Epithelial cell of proximal tubule (primary cell): ENCODE data around the gene EIPR1. TPM values are rescaled to one million over a fixed set of nuclear protein-coding genes. Genes with fewer than 3 reads are reported as not detected.

Experiments used
- DNase-seq: peaks from one replicate; pipeline ENCODE4 v3.0.0-alpha.2; 2011; ENCODE audit warnings: low read depth
- H3K4me3 ChIP-seq: 2 replicates; pipeline ENCODE4 v1.5.1; 2011; ENCODE audit warnings: low read depth, mild to moderate bottlenecking, low read length
- CTCF ChIP-seq: conservative IDR thresholded peaks from 2 replicates; pipeline ENCODE4 v1.5.1; 2012; ENCODE audit warnings: low read depth, mild to moderate bottlenecking, low read length
- total RNA-seq: library from RNA; depleted of rRNA; stranded (reverse); fragments of >200 nt; gene quantifications from 2 replicates; pipeline ENCODE4 v1.2.3, GENCODE V29; 2015

The EIPR1 gene
- total RNA-seq, 1 donor from 2014 or later: 43.9 TPM

- TF ChIP-seq CTCF: no peak
- no peak for DNase-seq
- H3K4me3 ChIP-seq: no peak overlapping the region
These were observed 76.6 kb downstream of the EIPR1 start for GRCh38 chr2:3301001-3301400.

- no peak for TF ChIP-seq CTCF
- H3K4me3 ChIP-seq: no peak overlapping the region
- DNase-seq: no peak
These were observed 77.2 kb downstream of the EIPR1 start for GRCh38 chr2:3300224-3300995.

- DNase-seq: no peak
- no peak for TF ChIP-seq CTCF
- H3K4me3 ChIP-seq: no peak overlapping the region
These were observed 77.9 kb downstream of the EIPR1 start for GRCh38 chr2:3299703-3300102.

- H3K4me3 ChIP-seq: no peak overlapping the region
- no peak for DNase-seq
- no peak for TF ChIP-seq CTCF
These were observed 78.5 kb downstream of the EIPR1 start for GRCh38 chr2:3299130-3299529.

GRCh38 chr2:3298191-3298590, 79.4 kb downstream of the EIPR1 start:
- DNase-seq: no peak
- TF ChIP-seq CTCF: no peak
- H3K4me3 ChIP-seq: no peak overlapping the region

- H3K4me3 ChIP-seq: no peak overlapping the region
- no peak for DNase-seq
- TF ChIP-seq CTCF: no peak
These were observed 80.1 kb downstream of the EIPR1 start for GRCh38 chr2:3297523-3297922.
